Neural progenitor cell (in vitro differentiated cells): ENCODE data around the gene OARD1.

ENCODE experiments used
- CTCF ChIP-seq: fragments of 200-600 bp; sonication (generic); IDR thresholded peaks from 2 replicates; pipeline ENCODE4 v1.5.1; 2017; ENCODE audit warnings: antibody characterized with exemption, mild to moderate bottlenecking
- EZH2 ChIP-seq: fragments of 200-600 bp; sonication (generic); IDR thresholded peaks from 2 replicates; pipeline ENCODE4 v1.6.1; 2017; ENCODE audit warnings: antibody characterized with exemption, mild to moderate bottlenecking, moderate library complexity
- EZH2phosphoT487 ChIP-seq: fragments of 200-600 bp; sonication (generic); IDR thresholded peaks from 2 replicates; pipeline ENCODE4 v1.6.1; 2017; ENCODE audit warnings: antibody characterized with exemption

GRCh38 chr6:41033776-41034175, 38.4 kb downstream of the OARD1 start:
- TF ChIP-seq CTCF (no peak), EZH2 (no peak), EZH2phosphoT487 (no peak)
